Right lobe of liver (tissue), 6 donors: Measurements from ENCODE around the gene SYDE1. TPM values are rescaled to one million over a fixed set of nuclear protein-coding genes. Genes with fewer than 3 reads are reported as not detected.
A peak's percentile ranks its signal among the peaks of the same experiment; 100 is the strongest.

Experiments used
- ATAC-seq, 4 donors: fragments of 200-7000 bp; cut with Tn5 transposase; one replicate each; pipeline ENCODE4 v1.9.1; 2020; ENCODE audit warnings: mild to moderate bottlenecking in 4 of 4, moderate library complexity in 4 of 4
- DNase-seq, 3 donors: peaks; one replicate each; pipeline ENCODE4 v3.0.0-alpha.2; 2020
- H3K27ac ChIP-seq, 3 donors: fragments of 200-600 bp; one replicate each; pipeline ENCODE4 v1.8.0; 2022
- H3K27me3 ChIP-seq, 2 donors: fragments of 200-600 bp; one replicate each; pipeline ENCODE4 v1.8.0; 2022
- H3K36me3 ChIP-seq, 4 donors: fragments of 200-600 bp; sonication (generic) in 1 of 4; one replicate each; pipeline versions ENCODE4 v1.5.1 to v1.8.0; 2017 to 2022; ENCODE audit warnings: control low read depth in 1 of 4
- H3K4me1 ChIP-seq, 4 donors: fragments of 200-600 bp; sonication (generic) in 1 of 4; one replicate each; pipeline versions ENCODE4 v1.5.1 to v1.8.0; 2017 to 2022; ENCODE audit warnings: control low read depth in 1 of 4
- H3K4me3 ChIP-seq, 3 donors: fragments of 200-600 bp; one replicate each; pipeline ENCODE4 v1.8.0; 2022
- H3K9me3 ChIP-seq, 4 donors: fragments of 200-600 bp; sonication (generic) in 1 of 4; one replicate each; pipeline versions ENCODE4 v1.5.1 to v1.8.0; 2017 to 2022; ENCODE audit warnings: control low read depth in 1 of 4
- CTCF ChIP-seq, 4 donors: fragments of 200-600 bp in 3 of 4; fragments of 450-650 bp in 1 of 4; IDR thresholded peaks; one replicate each; pipeline versions ENCODE4 v1.5.1 to v1.8.0; 2016 to 2022; ENCODE audit warnings: antibody characterized with exemption in 4 of 4, mild to moderate bottlenecking in 2 of 4
- POLR2A ChIP-seq: fragments of 450-650 bp; IDR thresholded peaks from one replicate; pipeline ENCODE4 v1.6.1; 2017; ENCODE audit warnings: antibody characterized with exemption, mild to moderate bottlenecking
- WGBS: methylation state at CpG from one replicate; pipeline ENCODE4 v1.1.6; 2018; ENCODE audit warnings: low coverage, low lambda C conversion rate; ENCODE audit not compliant: insufficient coverage; ENCODE audit errors: missing lambda C conversion rate; 5-methylcytosine and 5-hydroxymethylcytosine counted together
- intact Hi-C, 2 donors: fragments of 100-400 bp; cut with DNase I; formaldehyde crosslinking; loops; one replicate each; pipeline versions ENCODE4 v1.11.2 to v1.14.1; 2022
- total RNA-seq, 6 experiments: library from RNA; depleted of rRNA in 2 of 6; stranded (reverse); fragments of >200 nt in 2 of 6; fragmentation: NEBNext Ultra II Directional in 3 of 6; extraction: Animal tissue kit (Norgen Biotek cat#: 25700) in 3 of 6; gene quantifications; one replicate each; pipeline versions ENCODE4 v1.1.0 to v1.2.4, GENCODE V29; 2016 to 2023
- donor health status: DM: no; HTN: yes; CAD: no.
- donor health status: DM: no; HTN: no; CAD: no.
- donor health status: DM: no; HTN: no; CAD: no.
- donor health status: DM: no; HTN: yes; CAD: no.
- donor health status: DM: no; HTN: yes; CAD: no.

Gene SYDE1
- total RNA-seq, 6 experiments from 2014 or later, result 2.7 to 7.4 (median 4.6) TPM

- no peak overlapping the region for H3K27ac ChIP-seq
- peaks cover 0 to 47% (median 25%) of the 10 kb centered on the region in 4 donors for H3K36me3 ChIP-seq
- intact Hi-C loops, result no loop called here
- H3K4me3 ChIP-seq, result no peak overlapping the region
- no peaks in the 10 kb centered on the region for H3K9me3 ChIP-seq
- DNase-seq (no peak), ATAC-seq (peak in 1 of 4 donors; percentile 12)
- WGBS, result 66% methylated on average over 5 of the region's 23 CpGs
- H3K27me3 ChIP-seq, result no peaks in the 10 kb centered on the region
- no peaks in the 10 kb centered on the region for H3K4me1 ChIP-seq
- TF ChIP-seq CTCF (IDR thresholded peaks at IDR 0.05), result no peak
- TF ChIP-seq POLR2A, result no peak
These were observed 8.8 kb downstream of the SYDE1 start for GRCh38 chr19:15115762-15116615.

- WGBS, result 74% methylated on average over 5 of the region's 12 CpGs
- Histone ChIP-seq H3K9me3 (no peaks in the 10 kb centered on the region), H3K4me1 (no peaks in the 10 kb centered on the region), H3K4me3 (no peak overlapping the region), H3K36me3 (peaks cover 0 to 47% (median 30%) of the 10 kb centered on the region in 4 donors), H3K27ac (no peak overlapping the region), H3K27me3 (no peaks in the 10 kb centered on the region)
- no peak for DNase-seq
- intact Hi-C loops, result no loop called here
- TF ChIP-seq POLR2A (no peak), CTCF (IDR thresholded peaks at IDR 0.05) (no peak)
- no peak for ATAC-seq
These were observed 9.7 kb downstream of the SYDE1 start for GRCh38 chr19:15116856-15117255.

- no peaks in the 10 kb centered on the region for H3K9me3 ChIP-seq
- peaks cover 0 to 54% (median 34%) of the 10 kb centered on the region in 4 donors for H3K36me3 ChIP-seq
- WGBS, result 92% methylated on average over 2 of the region's 2 CpGs
- H3K27me3 ChIP-seq, result no peaks in the 10 kb centered on the region
- TF ChIP-seq POLR2A (no peak), CTCF (IDR thresholded peaks at IDR 0.05) (no peak)
- ATAC-seq (no peak), DNase-seq (no peak)
- H3K4me1 ChIP-seq, result no peaks in the 10 kb centered on the region
- no peak overlapping the region for H3K27ac ChIP-seq
- no peak overlapping the region for H3K4me3 ChIP-seq
- intact Hi-C loops, result no loop called here
These were observed 11.0 kb downstream of the SYDE1 start for GRCh38 chr19:15118248-15118647.

- TF ChIP-seq CTCF (IDR thresholded peaks at IDR 0.05) (no peak), POLR2A (no peak)
- ATAC-seq, result no peak
- H3K27me3 ChIP-seq, result no peaks in the 10 kb centered on the region
- peaks cover 0 to 7% (median 0%) of the 10 kb centered on the region in 4 donors for H3K4me1 ChIP-seq
- peaks cover 0 to 54% (median 33%) of the 10 kb centered on the region in 4 donors for H3K36me3 ChIP-seq
- H3K27ac ChIP-seq, result no peak overlapping the region
- no peak for DNase-seq
- WGBS, result 90% methylated on average over 7 of the region's 20 CpGs
- H3K4me3 ChIP-seq, result no peak overlapping the region
- H3K9me3 ChIP-seq, result no peaks in the 10 kb centered on the region
- intact Hi-C loops, result no loop called here
These were observed 11.7 kb downstream of the SYDE1 start for GRCh38 chr19:15118789-15119494.
